SKM-1 treated with dmso at 0.1 percent for 144 hours (cell line): Measurements from ENCODE around the gene MKNK2.
A peak's percentile ranks its signal among the peaks of the same experiment; 100 is the strongest.

ENCODE experiments used
- DNase-seq: peaks from one replicate; lab custom pipeline; 2025; ENCODE audit not compliant: unreplicated experiment; lab: John Stamatoyannopoulos, UW

MKNK2 gene

DNA sequence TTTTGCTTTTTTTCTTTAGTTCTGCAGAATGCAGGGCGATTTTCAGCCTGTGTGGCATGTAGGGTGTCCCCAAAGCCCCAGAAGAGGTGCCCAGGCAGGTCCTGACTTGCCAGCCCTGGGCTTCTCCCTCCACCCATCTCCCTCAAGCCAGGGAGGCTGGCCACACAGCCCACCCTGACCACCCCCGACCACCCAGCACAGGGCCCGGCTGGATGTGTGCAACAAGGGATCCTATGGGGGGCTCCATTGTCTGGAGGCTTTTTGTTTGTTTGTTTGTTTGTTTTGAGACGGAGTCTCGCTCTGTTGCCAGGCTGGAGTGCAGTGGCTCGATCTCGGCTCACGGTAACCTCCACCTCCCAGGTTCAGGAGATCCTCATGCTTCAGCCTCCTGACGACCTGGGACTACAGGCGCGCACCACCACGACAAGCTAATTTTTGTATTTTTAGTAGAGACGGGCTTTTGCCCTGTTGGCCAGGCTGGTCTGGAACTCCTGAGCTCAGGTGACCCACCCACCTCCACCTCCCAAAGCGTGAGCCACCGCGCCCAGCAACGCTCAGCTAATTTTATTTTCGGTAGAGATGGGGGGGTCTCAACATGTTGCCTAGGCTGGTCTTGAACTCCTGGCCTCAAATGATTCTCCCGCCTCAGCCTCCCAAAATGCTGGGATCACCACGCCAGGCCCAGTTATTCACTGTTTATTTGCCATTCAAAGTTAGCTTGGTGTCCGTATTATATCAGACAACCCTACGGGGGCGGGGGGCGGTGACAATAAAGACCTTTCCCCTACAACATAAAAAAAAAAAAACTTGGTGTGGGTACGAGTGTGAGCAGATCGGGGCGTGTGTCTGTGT lies 7.8 kb upstream of the MKNK2 start:
- no peak for DNase-seq

DNA sequence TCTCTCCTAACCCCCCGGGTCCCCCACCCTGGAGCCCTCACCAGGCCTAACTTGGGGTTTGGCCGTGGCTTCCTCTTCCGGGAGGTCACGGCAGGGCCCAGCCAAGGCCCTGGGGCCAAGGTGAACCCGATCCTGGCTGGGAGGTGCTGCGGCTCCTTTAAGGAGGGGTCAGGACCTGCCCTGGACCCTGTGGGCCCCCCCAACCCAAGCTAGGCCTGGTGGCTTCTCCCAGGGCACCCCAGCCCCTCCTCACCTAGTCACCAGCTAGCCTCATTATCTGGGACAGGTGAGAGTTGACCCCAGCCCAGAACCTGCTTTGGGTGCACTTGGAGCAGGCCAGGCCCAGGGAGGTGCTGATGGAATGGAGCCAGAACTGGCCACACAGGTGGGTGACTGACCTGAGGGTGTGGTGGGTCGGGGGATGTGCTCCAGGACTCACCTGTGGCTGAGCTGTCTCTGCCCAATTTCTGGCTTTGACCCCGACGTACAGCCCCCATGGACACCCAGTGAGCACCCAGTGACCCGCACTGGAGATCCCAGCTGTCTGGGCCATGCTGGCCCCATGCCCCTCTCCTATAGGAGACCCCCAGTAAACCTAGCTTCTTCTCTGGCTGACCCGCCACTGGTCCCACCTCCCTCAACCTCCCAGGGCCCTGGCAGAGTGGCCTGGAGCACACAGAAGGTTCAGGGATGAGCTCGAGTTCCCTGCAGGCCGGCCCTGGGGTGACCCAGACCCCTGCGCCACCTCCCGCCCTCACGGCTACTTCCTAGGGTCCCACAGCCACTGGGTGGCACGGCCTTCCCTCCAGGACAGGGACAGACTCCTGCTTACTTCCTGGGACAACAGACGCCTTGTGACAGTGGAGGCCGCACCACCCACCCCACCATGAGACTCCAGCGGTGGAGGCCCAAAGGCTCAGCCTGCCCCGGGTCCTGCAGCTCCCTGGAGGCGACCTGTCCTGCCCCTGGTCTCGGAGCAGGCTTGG lies 6.7 kb upstream of the MKNK2 start:
- no peak for DNase-seq

DNA sequence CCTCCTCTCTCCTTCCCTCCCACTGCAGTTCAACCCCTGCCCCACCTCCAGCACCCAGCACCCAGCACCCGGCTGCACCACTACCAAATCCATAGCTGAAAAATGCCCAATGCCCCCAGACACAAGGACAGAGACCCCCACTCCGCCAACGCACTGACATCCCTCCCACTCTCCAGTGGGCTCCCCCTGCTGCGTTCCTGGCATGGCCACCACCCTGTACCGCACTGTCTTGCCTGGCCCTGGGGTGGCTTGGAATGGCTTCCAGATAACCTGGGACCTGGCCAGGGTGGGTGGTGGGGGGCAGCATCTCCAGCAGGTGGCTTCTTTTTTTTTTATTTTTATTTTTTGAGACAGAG lies 5.8 kb upstream of the MKNK2 start:
- DNase-seq = no peak

DNA sequence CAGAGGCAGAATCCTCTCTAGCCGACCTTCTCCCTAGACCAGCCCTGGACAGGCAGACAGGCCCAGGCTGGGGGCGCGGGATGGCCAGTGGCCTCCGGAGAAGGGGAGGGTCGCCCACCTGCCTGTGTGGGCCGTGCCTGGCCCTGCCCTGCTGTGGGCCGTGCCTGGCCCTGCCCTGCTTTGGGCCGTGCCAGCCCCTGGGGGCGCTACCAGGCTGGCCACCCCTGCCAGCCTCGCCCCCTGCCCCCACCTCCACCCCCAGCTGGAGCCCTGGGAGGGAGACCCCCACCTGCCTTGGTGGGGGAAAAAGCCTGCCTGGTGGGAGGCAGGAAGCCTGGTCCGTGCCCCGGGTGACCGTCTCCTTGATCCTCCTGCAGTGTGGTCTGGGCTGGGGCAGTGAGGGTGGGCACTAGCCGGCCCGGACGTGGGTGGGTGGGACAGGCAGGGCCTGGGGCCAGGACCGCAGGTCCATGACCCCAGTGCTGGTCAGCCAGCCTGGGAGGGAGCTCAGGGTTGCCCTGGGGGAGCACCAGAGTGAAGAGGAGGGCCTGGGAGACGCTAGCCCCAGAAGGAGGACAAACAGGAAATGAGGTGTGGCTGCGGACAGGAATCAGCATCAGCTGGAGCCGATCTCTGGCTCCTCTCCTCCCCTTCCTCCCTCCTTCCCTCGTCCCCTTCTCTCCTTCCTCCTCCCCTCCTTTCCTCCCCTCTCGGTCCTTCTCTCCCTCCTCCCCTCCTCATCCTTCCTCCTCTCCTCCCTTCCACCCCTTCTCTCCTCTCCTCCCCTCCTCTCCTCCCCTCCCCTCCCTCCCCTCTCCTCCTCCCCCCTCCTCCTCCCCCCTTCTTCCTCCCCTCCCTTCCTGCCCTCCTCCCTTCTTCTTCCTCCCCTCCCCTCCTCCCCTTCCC lies 5.1 kb upstream of the MKNK2 start:
- no peak for DNase-seq

DNA sequence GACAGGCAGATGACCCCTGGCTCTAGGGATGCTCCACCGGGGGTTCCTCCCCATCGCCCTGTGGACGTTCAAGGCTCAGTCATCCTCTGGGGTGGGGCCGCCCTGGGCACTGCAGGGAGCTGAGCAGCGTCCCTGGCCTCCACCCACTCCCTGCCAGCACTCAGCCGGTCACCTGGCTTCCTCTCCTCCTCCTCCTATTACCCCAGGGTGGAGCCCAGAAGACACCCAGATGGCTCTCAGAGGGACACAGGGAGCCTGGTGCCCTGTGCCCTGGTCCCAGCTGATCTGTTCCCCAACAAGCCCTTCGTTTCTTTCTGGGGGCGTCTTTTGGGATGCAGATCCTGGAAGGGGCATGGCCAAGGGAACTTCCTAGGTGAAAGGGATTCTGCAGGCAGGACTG lies 3.7 kb upstream of the MKNK2 start:
- no peak for DNase-seq

DNA sequence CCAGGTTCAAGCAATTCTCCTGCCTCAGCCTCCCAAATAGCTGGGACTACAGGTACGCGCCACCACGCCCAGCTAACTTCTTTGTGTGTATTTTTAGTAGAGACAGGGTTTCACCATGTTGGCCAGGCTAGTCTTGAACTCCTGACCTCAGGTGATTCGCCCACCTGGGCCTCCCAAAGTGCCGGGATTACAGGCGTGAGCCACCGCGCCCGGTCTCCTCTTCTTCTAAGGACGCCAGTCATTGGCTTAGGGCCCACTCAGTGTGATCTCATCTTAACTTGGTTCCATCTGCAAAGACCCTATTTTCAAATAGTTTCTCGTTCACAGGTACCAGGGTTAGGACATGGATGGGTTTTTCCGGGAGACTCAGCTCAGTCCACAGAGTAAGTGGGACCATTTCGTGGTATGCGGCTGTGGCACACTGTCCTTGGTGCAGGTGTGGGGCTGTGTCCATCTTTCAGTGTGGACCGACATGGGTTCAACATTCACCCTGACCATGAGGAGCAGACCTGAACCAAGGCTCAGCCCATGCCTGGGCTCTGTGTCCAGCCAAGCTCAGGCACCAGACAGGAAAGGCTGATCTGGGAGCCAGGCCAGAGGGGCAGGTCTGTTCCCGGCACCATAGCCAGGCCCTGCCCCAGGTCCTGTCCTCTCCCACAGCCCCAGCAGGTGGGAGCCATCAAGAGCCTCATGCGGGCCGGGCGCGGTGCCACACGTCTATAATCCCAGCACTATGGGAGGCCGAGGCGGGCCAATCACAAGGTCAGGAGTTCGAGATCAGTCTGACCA lies 2.8 kb upstream of the MKNK2 start:
- DNase-seq = no peak

DNA sequence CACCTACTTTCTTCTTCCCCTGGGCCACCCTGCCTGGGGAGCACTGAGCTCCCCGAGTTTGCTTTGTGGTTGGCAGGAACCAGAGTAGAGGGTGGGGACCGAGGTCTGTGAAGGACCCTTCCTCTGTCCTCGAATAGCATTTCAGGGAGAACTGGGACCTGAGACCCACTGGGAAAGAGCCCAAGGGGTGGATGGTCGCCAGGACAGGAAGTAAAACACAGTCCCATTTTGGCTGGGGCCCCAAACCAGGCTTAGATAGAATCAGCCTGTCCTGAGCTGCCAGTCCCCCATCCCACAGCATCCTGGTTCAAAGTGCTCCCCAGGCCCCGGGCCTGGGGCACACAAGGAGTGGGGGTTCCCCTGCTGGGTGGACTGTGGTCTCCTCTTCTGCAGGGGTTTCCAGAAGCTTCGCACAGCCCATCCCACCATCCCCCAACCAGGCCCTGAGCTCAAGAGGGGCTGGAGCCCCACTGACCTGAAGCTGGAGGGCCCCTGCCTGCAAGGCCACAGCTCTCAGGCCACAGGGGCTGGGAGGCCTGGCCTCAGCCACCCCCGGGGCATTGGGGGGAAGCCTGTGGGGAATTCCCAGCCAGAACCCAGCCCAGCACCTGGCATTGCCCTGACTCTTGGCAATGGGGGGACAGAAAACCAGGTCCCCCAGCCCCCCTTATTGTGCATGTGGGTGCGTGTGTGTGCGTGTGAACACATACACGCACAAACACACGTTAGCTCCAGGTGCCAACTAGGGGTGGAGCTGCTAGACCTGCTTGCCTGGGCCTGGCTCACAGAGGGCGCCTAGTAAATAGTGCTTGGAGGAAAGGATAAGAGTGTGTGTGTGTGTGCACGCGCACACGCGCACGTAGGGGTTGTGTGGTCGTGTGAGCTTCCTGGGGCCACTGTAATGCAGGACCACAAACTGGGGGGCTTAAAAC lies 995 bp upstream of the MKNK2 start:
- no peak for DNase-seq

DNA sequence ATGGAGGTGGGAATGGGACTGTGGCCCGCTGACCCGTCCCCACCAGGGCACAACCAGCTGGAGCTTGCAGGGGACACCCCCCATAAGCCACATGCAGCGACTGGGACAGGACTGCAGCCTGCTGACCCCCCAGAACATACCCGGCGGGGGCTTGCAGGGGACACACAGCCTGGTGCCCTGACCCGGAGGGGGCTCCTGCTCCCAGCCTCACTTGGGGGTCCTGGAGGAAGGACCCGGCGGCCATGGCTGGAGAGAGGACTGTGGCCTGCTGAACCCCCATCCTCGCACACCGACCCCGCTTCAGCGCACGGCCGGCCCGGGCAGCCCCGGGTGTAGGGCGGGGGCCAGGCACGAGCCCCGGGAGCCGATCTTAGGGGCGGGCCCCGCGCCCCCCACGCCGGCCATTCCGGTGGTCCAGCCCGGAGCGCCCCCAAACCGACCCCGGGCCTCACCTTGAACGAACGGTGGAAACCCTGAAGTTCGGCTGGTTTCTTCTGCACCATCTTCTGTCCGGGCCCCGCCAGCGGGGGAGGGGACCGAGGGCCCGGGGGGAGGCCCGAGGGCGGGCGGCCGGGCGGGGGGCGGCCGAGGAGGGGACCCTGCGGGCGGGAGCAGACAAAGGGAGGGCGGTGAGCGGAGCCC lies 574 bp downstream of the MKNK2 start:
- no peak for DNase-seq

DNA sequence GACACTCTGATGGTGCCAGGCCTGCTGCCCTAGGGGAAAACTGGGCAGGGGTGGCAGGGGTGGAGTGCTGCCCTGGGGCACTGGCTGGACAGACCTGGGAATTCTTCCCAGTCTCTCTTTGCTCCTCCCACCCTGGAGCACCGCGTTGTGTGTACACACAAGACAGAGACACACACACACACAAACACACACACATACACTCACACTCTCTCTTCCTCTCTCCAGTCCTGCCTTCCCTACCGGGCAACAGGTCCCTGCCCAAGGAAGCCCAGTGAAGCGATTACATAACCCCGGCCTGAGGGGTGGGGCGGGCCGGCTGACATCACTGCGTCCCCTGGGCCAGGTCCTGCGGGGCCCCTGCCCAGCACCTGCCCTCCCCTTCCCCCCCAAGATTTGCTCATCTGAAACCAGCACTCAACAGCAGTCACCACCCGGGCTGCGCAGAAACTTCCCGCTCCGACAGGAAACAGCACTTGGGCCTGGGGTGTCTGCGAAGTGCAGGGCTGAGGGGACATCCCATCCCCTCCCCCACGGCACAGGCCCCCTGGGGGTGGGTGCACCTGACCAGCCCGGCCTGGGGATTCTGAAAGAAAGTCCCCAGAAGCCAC lies 1.2 kb downstream of the MKNK2 start:
- peak; percentile 68 for DNase-seq

DNA sequence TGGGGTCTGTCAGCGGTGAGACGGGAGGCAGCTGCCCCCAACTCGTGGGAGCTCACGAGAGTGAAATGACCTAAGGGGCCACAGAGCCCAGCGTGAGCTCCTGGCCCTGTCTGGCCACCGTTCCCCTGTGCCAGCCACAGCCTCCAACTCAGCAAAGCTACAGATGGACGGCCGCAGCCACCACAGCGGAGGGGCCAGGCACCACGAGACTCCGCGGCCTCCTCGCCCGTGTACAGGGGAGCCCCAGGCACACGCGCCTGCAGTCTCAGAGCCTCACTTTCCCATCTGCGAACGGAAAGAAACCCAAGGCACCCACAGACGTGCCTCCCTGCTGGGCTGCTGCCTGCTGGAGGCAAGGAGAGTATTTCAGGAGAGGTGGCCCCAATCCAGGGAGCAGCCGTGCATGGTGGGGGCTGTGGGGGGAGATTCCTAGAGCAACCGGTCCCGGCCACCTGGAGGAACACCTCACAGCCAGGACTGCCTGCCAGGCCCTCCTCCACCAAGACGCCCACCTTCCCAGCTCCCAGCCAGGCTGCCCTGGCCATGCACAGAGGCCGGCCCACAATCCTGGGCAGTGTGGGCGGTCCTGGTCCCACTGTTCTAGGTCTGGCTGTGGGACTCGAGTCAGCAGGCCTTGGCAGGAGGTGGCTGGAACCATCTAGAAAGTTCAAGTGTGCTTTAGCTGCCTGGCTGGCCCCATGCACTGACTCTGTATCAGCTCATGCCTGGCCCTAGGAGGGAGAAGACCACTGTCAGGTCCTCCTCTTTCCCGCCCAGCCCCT lies 1.9 kb downstream of the MKNK2 start:
- no peak for DNase-seq

DNA sequence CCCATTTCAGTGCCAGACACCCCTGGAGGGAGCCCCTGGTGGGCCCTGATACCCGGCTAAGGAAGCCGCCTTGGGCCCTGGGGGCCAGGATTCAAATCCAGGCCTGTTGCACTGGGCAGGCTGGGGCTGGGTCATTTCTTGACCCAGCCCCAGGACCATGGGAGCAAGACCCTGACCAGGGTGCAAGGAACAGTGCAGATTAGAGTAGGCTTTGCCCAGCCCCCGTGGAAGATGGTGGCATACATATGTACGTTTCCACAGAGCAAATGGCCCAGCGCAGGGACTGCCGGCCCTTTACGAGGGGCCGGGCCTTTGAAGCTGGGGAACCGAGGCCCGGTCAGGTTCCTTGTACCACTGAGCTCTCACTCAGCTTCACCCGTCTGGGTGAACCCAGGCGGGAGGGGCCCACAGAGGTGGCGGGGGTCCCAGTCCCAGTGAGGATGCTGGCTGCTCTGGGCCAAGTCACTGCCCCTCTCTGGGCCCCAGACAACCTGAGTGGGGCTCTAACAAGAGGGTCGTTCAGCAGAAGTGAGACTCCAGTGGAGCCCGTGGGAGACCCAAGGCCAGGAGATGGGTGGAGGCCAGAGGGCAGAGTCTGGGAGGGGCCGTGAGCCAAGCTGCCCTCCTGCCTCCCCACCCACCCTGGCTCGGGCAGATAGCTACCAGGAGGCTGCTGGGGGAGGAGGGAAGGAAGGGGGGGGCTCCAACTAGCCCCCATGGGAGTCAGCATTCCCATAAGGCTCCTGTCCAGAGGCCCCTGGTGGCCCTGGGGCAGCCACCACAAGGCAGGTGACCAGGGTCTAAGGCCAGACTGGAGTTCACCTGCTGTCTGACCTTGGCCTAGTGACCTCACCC lies 2.7 kb downstream of the MKNK2 start:
- no peak for DNase-seq

DNA sequence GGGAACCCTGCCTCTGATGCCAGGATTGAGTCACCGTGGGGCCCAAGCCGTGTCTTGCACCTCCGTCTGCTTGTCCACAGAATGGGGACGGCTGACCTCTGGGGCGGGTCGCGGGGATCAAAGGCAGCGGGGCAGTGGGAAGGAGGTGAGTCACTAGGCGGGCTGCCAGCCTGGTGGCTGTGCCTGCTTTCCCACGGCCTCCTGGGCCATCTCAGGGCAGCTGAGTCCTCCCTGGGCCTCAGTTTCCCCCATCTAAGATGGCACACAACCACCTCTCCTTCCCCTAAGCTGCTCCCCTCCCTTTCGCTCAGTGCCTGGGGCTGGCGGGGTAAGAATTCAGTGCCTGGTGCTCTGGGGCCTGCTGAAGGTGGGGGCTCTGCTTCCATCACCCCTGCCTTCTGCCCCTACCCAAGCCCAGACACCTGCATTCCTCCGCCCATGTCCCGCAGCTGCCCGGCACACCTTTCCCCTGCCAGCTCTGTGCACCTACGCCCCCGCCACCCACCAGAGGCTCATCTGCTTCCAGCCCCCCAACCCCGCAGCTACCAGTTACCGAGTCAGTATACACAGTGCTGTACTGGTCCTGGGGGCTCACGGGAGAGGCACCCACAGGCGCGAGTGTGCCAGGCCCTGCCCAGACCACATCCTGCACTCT lies 3.5 kb downstream of the MKNK2 start:
- DNase-seq = no peak

DNA sequence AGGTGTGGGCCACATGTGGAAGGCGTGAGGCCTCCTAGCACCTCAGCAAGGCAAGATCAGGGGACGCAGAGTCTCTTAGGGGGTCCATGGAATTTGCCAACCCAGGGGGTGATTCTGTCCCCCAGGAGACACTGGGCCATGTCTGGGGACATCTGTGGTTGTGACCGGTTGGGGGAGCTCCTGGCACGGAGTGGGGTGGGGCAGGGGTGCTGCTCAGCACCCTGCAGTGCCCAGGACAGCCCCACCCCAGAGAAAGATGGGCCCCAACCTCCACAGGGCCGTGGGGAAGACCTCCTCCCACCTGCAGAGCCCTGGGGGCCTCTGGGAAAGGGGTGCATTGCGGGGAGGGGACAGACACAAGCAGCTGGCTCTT lies 4.0 kb downstream of the MKNK2 start:
- DNase-seq = no peak

DNA sequence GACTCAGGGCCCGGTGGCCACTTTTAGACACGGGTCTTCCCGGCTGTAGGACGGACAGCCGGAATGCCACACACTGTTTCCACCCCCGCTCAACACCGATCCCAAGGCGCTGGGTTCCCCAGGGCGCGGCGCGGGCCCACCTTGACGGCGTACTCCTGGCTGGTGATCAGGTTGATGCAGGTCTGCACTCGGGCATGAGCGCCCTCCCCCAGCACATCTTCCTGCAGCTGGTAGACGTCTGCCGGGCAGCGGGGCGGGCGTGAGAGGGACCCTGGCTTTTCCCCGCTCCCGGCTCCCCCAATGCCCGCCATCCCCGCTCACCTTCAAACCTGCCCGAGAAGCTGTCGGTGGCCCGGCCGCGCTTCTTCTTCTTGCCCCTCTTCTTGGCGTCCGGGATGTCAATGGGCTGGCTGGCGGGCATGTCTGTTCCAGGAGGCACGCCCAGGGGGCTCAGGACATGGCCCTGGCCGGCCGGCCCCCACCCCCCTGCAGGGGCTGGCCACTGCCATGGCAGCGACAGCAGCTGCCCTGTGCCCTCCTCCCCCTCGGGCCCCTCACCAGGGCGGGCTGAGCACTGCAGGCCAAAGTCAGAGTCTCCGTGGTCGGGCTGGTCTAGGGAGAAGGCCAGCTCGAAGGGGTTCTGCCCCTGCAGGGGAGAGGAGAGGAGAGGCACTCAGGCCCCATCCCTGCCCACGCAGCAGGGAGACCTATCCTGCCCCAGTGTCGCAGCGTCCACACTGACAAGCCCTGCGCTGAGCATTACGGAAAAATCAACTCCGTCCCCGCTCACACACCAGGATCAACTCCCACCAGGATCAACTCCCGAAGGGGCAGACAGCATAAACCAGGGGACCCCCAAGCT lies 4.8 kb downstream of the MKNK2 start:
- no peak for DNase-seq

DNA sequence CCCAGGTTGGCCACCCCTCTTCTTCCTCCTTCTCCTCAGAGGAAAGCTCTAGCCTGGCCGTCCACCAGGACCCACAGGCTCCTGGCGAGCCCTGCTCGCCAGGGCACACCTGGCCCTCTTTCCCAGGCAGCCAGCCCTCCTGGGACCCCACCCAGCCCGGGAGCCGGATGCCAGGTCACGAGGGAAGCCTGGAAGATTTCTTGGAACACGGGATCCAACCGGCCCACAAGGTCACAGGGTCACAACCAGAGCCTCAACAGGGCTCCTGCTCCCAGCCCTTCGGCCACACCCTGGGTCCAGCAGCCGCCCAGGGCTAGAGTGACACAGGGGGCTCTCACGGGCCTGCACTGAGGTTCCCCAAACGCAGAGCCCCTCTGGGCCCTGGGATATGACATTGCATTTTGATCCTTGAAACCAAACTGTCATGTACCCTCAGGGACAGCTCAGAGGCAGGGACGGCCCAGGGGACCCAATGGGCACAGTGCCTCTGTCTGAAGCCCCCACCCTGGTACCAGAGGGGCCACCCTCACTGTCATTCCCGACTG lies 5.5 kb downstream of the MKNK2 start:
- DNase-seq = no peak
